Retina (tissue), 1 donor: ENCODE data around the gene HLA-DQA1.
A peak's percentile ranks its signal among the peaks of the same experiment; 100 is the strongest.
"Not testable (repeated sequence)": the region's sequence is repeated elsewhere in the genome, so short reads cannot be mapped to it uniquely, and the experiment has no call there.

Source experiments
- DNase-seq: peaks from one replicate; pipeline ENCODE4 v3.0.0-alpha.2; 2016

The HLA-DQA1 gene

DNA sequence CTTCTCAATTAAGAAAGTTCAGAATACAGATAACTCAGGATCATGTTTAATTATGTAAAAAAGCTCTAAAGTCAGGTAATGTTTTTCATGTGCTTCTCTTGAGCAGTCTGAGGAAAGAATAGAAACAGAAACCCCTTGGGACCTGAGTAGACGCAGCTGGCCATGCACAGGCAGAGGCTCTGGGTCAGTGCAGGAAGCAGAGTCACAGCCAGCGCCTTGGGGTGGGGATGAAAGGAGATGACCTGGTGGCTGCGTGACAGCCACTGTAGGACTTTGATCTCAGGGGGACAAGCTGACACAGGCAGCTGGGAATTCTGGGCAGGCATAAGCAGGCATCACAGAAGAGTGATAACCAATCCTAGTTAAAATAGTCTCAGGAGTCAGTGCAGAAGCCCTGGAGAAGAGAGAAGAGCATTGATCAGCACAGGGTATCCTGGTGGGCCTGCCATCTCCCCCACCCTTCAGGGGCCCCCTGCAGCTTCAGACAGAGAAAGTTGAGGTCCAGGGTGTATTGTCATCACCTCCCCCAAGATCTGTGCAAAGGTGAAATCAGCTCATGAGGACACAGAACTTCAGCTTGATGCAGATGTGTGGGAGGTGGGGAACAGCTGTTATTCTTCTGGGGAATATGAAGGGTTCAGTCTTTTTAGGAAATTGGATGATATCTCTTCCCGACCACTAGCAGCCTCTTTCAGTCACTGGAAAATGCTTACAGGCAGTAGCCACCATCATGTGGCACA, 22.8 kb downstream of the HLA-DQA1 start:
- DNase-seq, result no peak

- DNase-seq, result no peak
These were observed 24.9 kb downstream of the HLA-DQA1 start for GRCh38 chr6:32662099-32662498.

DNA sequence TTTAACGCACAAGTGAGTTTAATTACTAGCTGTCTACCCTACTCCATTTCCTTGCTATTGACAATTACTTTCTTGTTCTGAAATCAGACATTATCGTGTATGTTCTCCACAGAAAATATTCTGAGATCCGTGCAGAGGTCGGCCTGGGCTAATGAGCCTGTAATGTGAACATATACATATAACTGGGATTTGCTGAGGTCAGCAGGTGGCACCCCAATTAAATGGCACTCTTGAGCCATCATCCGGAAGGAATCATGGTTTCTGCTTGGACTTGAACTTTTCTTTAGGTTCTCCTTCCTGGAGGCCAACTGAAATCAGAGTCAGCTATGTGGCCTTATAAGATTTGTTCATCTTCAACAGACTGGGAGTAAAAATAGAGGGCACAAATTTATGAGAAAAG, 25.6 kb downstream of the HLA-DQA1 start:
- no peak for DNase-seq

DNA sequence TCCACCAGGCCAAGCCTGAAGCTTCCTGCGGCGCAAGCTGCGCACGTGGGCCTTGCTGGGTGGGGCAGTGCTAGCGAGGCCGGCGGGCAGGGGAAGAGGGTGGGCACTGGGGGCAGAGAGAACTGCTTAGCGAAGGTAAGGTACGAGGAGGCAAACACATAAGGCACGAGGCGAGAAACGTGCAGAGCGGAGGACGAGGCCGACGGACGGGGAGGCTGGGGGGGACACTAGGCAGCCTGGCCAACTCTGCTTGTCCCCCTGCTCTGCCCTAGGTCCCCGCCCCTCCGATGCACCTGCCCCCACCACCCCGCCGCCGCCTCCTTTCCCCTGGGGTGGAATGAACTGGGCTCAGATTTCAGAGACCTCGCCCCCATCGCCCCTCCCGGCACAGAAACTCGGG, 27.1 kb downstream of the HLA-DQA1 start:
- DNase-seq, result no peak

DNA sequence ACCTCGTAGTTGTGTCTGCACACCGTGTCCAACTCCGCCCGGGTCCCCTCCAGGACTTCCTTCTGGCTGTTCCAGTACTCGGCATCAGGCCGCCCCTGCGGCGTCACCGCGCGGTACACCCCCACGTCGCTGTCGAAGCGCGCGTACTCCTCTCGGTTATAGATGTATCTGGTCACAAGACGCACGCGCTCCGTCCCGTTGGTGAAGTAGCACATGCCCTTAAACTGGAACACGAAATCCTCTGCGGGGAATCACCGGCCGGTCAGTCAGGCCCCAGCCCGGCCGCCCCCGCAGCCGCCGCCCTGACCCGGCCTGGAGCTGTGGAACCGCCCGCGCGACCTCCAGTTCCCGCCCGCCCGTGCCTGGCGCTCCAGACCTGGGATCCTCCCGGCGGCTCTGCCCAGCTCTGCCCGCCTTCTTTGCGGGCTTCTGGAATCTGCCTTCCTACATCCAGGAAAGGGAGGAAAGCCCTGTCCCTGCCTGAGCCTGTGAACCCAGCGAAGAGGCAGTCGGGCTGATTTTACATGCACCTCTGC, 27.7 kb downstream of the HLA-DQA1 start:
- peak; percentile 65 for DNase-seq

DNA sequence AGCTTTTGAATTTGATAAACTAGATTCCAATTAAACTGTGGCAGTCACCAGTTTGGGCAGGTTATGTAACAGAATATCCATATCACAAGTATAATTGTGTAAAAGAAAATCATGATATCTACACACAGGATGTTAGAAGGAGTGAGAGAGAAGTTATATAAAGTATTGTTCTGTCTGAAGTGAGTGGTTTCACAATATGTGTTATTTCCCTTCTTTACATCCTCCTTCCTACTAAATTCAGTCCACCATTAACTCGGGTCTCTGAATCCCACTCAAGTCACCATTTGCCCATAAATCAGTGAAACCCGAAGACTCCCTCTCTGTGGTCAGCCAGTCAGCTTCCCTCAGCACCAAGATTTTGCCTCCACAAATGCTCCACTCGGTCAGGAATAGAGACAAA, 28.5 kb downstream of the HLA-DQA1 start:
- no peak for DNase-seq

DNA sequence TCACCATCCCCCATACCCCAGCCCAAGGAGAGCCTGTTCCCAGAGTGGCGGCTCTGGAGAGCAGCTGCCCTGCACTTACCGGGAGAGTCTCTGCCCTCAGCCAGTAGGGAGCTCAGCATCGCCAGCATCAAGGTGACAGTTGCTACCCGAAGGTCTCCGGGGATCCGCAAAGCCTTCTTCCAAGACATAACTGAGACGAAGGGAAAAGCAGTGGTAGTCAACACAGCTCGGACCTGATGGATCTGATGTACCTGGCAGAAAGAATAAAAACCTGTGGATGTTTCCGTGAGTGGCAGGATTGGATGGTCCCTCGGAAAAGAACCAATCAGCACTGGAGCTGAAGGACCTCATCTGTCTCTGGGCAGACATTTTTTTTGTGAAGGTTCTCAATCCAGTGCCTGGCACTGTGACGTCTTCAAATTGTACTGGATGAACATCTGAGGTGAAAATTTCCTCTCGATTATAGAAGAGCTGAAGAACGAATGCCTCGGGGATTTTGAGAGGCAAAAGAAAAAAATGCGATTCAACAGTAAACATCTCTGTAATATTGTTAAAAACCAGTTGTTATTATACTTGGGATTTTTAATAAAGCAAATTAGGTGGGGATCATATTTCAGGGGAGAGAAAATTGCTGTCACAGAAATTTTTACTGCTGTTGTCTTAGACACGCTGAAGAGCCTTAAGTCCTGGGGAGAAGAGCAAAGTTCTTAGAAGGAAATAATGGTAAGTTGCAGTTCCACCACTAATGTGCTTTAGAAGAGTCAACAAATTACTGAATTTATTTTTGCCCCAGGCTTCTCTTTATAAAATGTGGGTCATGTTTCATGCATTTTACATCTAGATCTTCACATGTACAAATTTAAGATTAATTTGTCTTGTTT, 29.5 kb downstream of the HLA-DQA1 start, which contains the start of gene HLA-DQB1:
TSS of gene HLA-DQB1 (minus strand) at position 238 of the 881 bp plus-strand sequence. CDS start at position 188, 50 bp downstream.
- DNase-seq, result peak; percentile 88

GRCh38 chr6:32668226-32668747, 31.1 kb downstream of the HLA-DQA1 start:
- no peak for DNase-seq

DNA sequence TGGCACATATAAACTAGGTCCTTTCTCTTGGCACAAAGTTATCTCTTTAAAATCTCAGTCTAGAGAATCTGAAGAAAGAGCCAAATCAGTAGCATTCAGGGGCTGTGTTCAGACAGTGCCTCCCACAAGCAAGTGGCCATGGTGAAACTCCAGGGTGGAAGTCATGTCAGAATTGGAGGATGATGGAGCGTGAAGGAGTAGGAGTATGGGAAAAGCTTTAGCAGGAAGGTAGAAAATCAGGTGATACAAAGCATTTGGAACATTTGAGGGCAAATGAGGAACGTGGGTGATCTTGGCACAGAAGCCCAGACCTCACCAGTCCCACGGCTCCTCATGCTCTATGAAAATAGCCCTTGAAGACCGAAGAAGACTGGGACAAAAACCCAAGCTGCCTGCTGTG, 32.0 kb downstream of the HLA-DQA1 start:
- no peak for DNase-seq

- DNase-seq, result no peak
These were observed 32.7 kb downstream of the HLA-DQA1 start for GRCh38 chr6:32669893-32670292.

DNA sequence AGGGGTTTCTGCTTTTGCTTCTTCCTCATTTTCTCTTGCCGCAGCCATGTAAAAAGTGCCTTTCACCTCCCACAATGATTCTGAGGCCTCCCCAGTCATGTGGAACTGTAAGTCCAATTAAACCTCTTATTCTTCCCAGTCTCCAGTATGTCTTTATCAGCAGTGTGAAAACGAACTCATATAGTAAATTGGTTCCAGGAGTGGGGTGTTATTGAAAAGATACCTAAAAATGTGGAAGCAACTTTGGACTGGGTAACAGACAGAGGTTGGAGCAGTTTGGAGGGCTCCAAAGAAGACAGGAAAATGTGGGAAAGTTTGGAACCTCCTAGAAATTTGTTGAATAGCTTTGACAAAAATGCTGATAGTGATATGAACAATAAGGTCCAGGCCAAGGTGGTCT, 34.7 kb downstream of the HLA-DQA1 start:
- DNase-seq, result not testable (repeated sequence)

DNA sequence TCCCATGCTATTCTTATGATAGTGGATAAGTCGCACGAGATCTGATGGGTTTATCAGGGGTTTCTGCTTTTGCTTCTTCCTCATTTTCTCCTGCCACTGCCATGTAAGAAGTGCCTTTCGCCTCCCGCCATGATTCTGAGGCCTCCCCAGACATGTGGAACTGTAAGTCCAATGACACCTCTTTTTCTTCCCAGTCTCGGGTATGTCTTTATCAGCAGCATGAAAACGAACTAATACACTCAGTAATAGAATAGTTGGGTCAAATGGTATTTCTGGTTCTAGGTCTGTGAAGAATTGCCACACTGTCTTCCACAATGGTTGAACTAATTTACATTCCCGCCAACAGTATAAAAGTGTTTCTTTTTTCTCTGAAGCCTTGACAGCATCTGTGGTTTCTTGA, 36.9 kb downstream of the HLA-DQA1 start:
- not testable (repeated sequence) for DNase-seq

- DNase-seq, result no peak
These were observed 42.3 kb downstream of the HLA-DQA1 start for GRCh38 chr6:32679492-32679891.

DNA sequence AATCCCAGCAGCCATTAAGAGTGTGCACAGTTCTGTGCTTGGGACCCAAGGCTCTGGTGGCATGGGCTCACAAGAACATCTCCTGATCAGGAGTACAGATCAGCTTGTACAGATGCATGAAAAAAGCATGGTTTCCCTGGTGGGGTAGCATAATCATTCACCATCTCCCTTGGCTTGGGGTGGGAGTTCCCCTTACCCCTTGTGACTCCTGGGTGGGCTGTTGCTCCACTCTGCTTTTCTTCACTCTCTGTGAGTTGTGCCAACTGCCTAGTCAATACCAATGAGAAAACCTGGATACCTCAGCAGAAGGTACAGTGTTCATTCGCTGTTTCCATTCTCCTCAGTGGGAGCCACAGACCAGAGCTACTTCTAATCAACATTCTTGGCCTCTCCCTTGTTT, 42.8 kb downstream of the HLA-DQA1 start:
- DNase-seq, result no peak

- no peak for DNase-seq
These were observed 47.0 kb downstream of the HLA-DQA1 start for GRCh38 chr6:32684246-32684645.

- DNase-seq, result no peak
These were observed 48.4 kb downstream of the HLA-DQA1 start for GRCh38 chr6:32685603-32686002.

DNA sequence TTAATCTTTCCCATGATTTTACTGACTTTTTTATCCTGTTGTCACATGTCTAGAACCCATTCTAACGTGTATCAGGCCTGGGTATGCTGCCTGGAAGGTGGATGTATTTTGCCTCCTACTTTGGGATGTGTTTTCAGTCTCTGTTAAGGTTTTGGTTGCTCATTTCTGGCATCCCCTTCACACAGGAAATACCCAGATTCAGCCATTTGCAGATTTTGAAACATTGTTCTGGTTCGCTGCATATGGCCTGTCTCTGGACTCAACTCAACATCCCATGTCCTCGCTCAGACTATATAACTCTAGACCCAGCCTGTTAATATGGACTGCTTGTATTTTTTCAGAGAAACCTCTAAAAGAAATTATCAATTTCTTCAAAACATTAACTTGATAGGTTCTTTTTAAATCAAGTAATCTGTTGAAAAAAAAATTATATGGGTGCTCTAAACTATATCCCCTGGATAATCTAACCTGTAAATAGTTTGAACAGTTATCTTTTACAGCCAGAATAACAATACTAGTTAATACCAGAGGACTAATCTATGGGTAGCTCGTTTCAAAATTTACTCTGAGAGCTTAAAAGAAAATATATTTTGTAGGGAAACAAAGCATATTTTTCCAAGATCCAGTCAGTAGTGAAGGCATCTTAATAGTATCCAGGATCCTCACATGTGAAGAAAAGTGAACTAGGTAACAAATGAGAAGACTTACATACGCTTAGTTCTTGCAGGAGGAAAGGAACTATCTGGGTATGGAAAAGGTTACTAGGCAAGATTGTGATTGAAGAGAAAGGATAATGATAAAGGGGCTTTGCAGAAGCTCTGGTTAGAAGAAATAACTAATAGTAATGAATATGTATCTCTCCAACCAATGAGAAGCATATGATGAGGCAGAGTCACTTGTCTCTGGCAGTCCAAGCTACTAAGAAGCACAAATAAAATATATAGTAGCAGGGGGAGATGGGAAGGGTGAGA, 52.6 kb downstream of the HLA-DQA1 start:
- no peak for DNase-seq

DNA sequence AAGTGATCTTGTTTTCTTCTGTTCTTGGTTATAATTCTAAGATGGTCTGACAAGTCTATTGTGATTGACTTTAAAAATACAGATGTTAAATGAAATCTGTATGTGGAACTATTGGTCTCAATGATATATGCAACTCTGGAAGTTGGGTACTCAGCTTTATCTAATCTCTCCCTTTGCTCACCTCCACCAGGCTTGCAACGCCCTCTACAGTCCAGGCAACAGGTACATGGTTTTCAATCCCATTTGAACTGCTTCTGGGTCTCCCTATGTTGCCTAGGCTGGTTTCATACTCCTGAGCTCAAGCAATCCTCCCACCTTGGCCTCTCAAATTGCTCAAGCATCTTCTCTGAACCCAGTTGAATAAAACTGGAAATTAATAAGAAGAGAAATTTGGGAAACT, 54.8 kb downstream of the HLA-DQA1 start:
- no peak for DNase-seq
